ENCODE measurements around the gene TGFB3. TPM values are rescaled to one million over a fixed set of nuclear protein-coding genes. Genes with fewer than 3 reads are reported as not detected.

TGFB3 gene
- total and polyA plus RNA-seq, 9 of the 15 experiments (the other 6 are each of a cell fraction or from before 2014, with no cell fraction given): 0.39 to 2.0 (median 1.0) TPM

DNA sequence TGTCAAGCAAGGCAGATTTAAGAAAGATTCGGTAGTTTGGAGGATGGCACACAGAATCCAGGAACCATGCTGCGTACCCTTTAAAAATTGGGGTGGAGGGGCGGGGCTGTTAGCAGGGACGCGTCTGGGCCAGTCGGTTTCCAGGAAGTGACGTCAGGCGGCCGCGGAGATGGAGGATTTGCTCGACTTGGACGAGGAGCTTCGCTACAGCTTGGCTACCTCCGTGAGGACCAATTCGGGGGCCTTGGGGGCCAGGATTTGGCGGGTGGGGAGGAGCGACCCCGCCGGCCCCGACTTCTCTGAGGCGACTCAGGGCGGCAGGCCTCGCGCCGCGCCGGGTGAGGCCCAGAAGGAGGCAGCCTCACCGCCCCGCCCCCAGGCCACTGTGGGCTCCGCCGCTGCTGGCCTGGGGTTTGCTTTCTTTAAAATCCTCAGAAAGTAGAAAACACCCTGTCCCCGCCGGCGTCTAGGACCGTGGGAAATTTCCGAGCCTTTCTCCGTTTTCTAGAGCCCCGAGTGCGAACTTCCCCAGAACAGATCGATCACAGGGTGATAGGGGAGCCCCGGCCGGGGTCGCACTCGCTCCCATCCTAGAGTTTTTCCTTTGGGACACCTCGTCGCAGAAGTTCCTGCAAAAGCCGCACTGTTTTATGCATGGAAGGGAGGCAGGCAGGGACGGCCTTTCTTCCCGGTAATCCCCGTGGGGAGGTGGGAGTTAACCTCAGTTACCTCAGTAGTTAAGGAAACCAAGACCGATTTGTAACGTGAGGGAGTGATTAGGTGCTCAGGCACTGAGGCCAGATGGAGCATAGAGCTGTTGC is 4.0 kb upstream of the TGFB3 start, which contains the start of gene IFT43 (continued):
- TF ChIP-seq, protein P1, sequence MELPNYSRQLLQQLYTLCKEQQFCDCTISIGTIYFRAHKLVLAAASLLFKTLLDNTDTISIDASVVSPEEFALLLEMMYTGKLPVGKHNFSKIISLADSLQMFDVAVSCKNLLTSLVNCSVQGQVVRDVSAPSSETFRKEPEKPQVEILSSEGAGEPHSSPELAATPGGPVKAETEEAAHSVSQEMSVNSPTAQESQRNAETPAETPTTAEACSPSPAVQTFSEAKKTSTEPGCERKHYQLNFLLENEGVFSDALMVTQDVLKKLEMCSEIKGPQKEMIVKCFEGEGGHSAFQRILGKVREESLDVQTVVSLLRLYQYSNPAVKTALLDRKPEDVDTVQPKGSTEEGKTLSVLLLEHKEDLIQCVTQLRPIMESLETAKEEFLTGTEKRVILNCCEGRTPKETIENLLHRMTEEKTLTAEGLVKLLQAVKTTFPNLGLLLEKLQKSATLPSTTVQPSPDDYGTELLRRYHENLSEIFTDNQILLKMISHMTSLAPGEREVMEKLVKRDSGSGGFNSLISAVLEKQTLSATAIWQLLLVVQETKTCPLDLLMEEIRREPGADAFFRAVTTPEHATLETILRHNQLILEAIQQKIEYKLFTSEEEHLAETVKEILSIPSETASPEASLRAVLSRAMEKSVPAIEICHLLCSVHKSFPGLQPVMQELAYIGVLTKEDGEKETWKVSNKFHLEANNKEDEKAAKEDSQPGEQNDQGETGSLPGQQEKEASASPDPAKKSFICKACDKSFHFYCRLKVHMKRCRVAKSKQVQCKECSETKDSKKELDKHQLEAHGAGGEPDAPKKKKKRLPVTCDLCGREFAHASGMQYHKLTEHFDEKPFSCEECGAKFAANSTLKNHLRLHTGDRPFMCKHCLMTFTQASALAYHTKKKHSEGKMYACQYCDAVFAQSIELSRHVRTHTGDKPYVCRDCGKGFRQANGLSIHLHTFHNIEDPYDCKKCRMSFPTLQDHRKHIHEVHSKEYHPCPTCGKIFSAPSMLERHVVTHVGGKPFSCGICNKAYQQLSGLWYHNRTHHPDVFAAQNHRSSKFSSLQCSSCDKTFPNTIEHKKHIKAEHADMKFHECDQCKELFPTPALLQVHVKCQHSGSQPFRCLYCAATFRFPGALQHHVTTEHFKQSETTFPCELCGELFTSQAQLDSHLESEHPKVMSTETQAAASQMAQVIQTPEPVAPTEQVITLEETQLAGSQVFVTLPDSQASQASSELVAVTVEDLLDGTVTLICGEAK (IDR thresholded peaks at IDR 0.05): peak; percentile 85
- TF ChIP-seq, protein P1 (CRISPR knock-in tag; IDR thresholded peaks at IDR 0.05): no peak
- TF ChIP-seq ZNF408 (CRISPR knock-in tag; IDR thresholded peaks at IDR 0.05; ENCODE audit: low read depth) (no peak), ZNF140 (CRISPR knock-in tag; IDR thresholded peaks at IDR 0.05) (no peak), RFX1 (IDR thresholded peaks at IDR 0.05) (peak; percentile 89), SPI1 (IDR thresholded peaks at IDR 0.05; ENCODE audit: borderline replicate concordance, low read depth, low read length) (no peak), PATZ1 (CRISPR knock-in tag; IDR thresholded peaks at IDR 0.05; ENCODE audit: borderline replicate concordance) (no peak), CCNT2 (IDR thresholded peaks at IDR 0.05; ENCODE audit: borderline replicate concordance, extremely low read depth, insufficient read length, low read depth, low read length) (no peak), ZNF146 (CRISPR knock-in tag; IDR thresholded peaks at IDR 0.05; ENCODE audit: unreplicated experiment) (no peak), ZBTB8A (IDR thresholded peaks at IDR 0.05; ENCODE audit: partially characterized antibody) (no peak), LEF1 (IDR thresholded peaks at IDR 0.05) (no peak), HOMEZ (CRISPR knock-in tag; IDR thresholded peaks at IDR 0.05) (no peak), RAD51 (IDR thresholded peaks at IDR 0.05; ENCODE audit: borderline replicate concordance, low read depth) (no peak), ZEB2 (IDR thresholded peaks at IDR 0.05) (no peak), HMG20A (CRISPR knock-in tag; conservative IDR thresholded peaks at IDR 0.05) (no peak), SP1 (CRISPR knock-in tag; IDR thresholded peaks at IDR 0.05) (peak; percentile 71; the same call in 1 of the 2 replicates)

Measured in K562 (cell line).